Midbrain (tissue), 1 donor: ENCODE measurements around the gene AIM2.

ENCODE experiments used
- DNase-seq: peaks from one replicate; lab custom pipeline; 2025; lab: John Stamatoyannopoulos, UW

AIM2 gene

GRCh38 chr1:159014851-159015250, 61.7 kb downstream of the AIM2 start:
- DNase-seq = no peak

- no peak for DNase-seq
These were observed 62.5 kb downstream of the AIM2 start for GRCh38 chr1:159014003-159014571.

GRCh38 chr1:159012495-159012894, 64.1 kb downstream of the AIM2 start:
- DNase-seq = no peak
